Kidney epithelial cell (primary cell): ENCODE data around the gene TMEM106C. TPM values are rescaled to one million over a fixed set of nuclear protein-coding genes. Genes with fewer than 3 reads are reported as not detected.

ENCODE experiments used
- DNase-seq: peaks from one replicate; pipeline ENCODE4 v3.0.0-alpha.2; 2010; ENCODE audit warnings: low read depth
- H3K27me3 ChIP-seq: 2 replicates; pipeline ENCODE4 v1.6.0; 2011; ENCODE audit warnings: low read length; ENCODE audit not compliant: control insufficient read depth, insufficient read depth
- H3K36me3 ChIP-seq: 2 replicates; pipeline ENCODE4 v1.5.1; 2011; ENCODE audit warnings: low read length; ENCODE audit not compliant: control insufficient read depth, insufficient read depth
- H3K4me3 ChIP-seq: 2 replicates; pipeline ENCODE4 v1.5.1; 2011; ENCODE audit warnings: low read depth, mild to moderate bottlenecking, control low read depth, low read length
- total RNA-seq: library from RNA; depleted of rRNA; stranded (reverse); fragments of >200 nt; gene quantifications from 2 replicates; pipeline ENCODE4 v1.2.3, GENCODE V29; 2015
- TF ChIP-seq, protein P1 (sequence below): IDR thresholded peaks from 2 replicates; pipeline ENCODE4 v1.5.1; 2011; ENCODE audit warnings: mild to moderate bottlenecking, moderate library complexity, low read length, control low read depth, inconsistent platforms; ENCODE audit not compliant: insufficient read depth, poor library complexity, severe bottlenecking

Gene TMEM106C
- total RNA-seq, 1 donor from 2014 or later: 133 TPM

- no peak for DNase-seq
- no peak overlapping the region for H3K4me3 ChIP-seq
- TF ChIP-seq, protein P1, sequence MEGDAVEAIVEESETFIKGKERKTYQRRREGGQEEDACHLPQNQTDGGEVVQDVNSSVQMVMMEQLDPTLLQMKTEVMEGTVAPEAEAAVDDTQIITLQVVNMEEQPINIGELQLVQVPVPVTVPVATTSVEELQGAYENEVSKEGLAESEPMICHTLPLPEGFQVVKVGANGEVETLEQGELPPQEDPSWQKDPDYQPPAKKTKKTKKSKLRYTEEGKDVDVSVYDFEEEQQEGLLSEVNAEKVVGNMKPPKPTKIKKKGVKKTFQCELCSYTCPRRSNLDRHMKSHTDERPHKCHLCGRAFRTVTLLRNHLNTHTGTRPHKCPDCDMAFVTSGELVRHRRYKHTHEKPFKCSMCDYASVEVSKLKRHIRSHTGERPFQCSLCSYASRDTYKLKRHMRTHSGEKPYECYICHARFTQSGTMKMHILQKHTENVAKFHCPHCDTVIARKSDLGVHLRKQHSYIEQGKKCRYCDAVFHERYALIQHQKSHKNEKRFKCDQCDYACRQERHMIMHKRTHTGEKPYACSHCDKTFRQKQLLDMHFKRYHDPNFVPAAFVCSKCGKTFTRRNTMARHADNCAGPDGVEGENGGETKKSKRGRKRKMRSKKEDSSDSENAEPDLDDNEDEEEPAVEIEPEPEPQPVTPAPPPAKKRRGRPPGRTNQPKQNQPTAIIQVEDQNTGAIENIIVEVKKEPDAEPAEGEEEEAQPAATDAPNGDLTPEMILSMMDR: no peak
- H3K36me3 ChIP-seq: no peaks in the 10 kb centered on the region
- peaks cover 14% of the 10 kb centered on the region for H3K27me3 ChIP-seq
Observed at GRCh38 chr12:47946413-47947323, 16.7 kb upstream of the TMEM106C start.

DNA sequence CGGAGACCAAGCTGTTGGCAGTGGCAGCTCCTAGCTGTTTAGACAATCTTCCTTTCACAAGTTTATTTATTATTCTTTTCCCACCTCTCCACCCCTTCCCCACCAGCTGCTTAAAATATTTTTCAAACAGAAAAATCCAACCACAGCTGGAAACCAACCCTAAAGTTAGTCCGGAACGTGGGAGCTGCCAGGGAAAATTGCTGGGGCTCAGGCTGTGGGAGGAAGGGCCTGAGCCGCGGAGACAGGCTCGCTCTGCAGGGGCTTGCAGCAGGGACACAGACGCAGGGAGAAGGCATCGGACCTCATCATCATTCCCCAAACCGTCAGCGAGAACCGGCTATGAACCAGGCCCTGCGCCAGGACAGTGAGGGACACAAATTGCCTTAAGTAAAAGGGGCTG lies 16.1 kb upstream of the TMEM106C start:
- TF ChIP-seq, protein P1: no peak
- peaks cover 10% of the 10 kb centered on the region for H3K27me3 ChIP-seq
- DNase-seq: no peak
- no peak overlapping the region for H3K4me3 ChIP-seq
- no peaks in the 10 kb centered on the region for H3K36me3 ChIP-seq

- Histone ChIP-seq H3K27me3 (no peaks in the 10 kb centered on the region), H3K36me3 (no peaks in the 10 kb centered on the region), H3K4me3 (no peak overlapping the region)
- TF ChIP-seq, protein P1: peak; percentile 97
- peak; percentile 25 for DNase-seq
Observed at GRCh38 chr12:47949441-47950341, 13.7 kb upstream of the TMEM106C start.

- no peak for DNase-seq
- Histone ChIP-seq H3K4me3 (no peak overlapping the region), H3K36me3 (no peaks in the 10 kb centered on the region), H3K27me3 (no peaks in the 10 kb centered on the region)
- TF ChIP-seq, protein P1: no peak
Observed at GRCh38 chr12:47950856-47951468, 12.4 kb upstream of the TMEM106C start.

DNA sequence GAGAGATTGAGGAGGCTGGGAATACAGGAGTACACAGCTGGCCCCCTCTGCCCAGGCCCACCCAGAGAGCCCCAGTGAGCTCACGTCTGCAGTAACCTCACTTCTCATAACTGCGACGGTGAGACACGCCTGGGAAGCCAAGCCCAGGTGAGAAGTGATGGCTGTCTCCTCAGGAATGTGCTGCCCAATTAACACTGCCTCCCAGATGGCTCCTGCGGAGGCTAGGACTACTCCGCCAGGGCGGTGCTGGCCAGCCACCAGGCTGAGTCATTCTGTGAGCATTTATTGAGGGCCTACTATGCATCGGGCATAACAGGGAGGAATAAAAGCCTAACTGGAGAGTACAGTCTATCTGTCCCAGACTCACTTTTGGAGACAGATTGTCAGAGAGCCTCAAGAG lies 9.3 kb upstream of the TMEM106C start:
- TF ChIP-seq, protein P1: no peak
- no peak for DNase-seq

More for the DNA sequence above, 9.3 kb upstream of the TMEM106C start:
- no peak overlapping the region for H3K4me3 ChIP-seq
- H3K27me3 ChIP-seq: no peaks in the 10 kb centered on the region
- no peaks in the 10 kb centered on the region for H3K36me3 ChIP-seq
